GM19397 (cell line): Measurements from ENCODE around the gene FOXP3.
"Not testable (repeated sequence)": the region's sequence is repeated elsewhere in the genome, so short reads cannot be mapped to it uniquely, and the experiment has no call there.

Experiments
- ATAC-seq: cut with Tn5 transposase; IDR thresholded peaks from one replicate; pipeline ENCODE4 v1.9.1; 2021; ENCODE audit warnings: mild to moderate bottlenecking, moderate library complexity; ENCODE audit not compliant: unreplicated experiment

The FOXP3 gene, protein sequence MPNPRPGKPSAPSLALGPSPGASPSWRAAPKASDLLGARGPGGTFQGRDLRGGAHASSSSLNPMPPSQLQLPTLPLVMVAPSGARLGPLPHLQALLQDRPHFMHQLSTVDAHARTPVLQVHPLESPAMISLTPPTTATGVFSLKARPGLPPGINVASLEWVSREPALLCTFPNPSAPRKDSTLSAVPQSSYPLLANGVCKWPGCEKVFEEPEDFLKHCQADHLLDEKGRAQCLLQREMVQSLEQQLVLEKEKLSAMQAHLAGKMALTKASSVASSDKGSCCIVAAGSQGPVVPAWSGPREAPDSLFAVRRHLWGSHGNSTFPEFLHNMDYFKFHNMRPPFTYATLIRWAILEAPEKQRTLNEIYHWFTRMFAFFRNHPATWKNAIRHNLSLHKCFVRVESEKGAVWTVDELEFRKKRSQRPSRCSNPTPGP

DNA sequence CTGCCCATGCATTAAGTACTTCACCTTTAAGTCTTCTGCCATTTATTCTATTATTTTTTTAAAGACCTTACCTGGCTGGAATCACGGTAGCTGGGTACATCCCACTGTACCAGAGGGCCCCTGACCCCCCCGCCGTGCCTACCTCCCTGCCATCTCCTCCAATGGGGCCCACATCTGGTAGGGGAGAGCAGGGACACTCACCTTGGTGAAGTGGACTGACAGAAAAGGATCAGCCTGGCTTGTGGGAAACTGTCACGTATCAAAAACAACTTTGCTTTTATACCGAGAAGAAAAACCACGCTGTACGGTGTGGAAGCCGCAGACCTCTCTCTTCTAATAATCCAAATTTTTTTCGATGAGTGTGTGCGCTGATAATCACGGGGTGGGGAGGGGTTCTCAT lies at the start of gene FOXP3:
Gene FOXP3 (minus strand): TSS at position 251 of the 400 bp plus-strand sequence. CDS start 6,205 bp downstream, outside the sequence.
- no peak for ATAC-seq

DNA sequence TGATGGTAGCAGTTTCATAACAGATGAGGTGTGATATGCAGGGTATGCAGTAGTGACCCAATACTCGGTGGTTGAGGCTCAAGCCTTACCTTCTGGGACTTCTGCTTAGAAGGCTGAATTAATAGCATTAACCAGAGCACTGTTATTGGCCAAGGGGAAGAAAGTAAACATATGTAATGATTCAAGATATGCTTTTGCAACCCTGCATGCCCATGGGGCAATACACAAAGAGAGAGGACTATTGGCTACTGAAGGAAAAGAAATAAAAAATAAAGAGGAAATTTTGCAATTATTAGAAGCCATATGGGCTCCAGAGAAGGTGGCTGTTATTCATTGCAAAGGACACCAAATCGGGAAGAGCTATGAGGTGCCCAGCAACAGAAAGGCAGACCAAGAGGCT lies 47.7 kb upstream of the FOXP3 start:
- ATAC-seq, result no peak

DNA sequence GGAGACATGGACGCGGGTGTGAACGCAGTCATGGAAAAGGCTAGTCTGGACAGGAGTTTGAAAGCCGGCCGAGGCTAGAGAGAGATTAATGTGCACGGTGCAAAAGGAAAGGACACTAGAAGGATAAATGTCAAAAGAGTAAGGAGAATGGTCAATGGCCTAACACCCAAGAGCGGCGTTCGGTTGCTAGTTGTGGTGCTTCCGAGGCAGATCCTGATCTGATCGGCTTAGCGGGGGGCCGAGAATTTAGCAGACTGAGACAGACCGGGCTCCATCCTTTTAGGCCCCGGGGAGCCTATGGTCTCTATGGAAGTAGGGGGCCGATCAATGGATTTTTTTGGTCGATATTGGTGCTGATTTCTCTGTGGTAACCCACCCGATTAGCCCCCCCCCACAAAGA lies 45.9 kb upstream of the FOXP3 start:
- ATAC-seq, result no peak

DNA sequence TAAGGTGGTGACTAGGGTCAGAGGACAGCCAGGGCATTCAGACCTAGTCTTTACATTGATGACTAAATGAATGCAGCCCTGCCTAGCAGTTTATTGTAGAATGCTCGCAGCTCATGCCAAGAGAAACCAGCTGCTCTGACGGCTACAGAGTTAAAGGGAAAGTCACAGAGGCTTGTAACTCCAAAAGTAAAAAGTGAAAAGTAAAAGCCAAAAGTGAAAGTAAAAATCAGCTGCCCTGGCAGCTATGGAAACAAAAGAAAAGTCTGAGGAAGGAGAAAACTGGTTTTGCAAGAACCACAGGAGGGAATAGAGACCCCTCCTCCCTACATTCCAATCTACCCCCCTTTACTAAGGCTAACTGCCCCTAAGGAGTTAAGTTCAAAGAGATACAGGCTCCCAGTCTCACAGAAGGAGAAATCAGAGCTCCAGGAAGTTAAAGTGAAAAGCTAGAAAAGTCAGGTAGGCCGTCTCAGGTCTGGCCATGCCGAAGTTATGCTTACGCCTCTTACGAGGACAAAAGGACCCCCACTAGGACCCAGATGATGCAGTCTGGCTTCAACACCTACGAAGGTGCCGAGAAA lies 45.0 kb upstream of the FOXP3 start:
- ATAC-seq, result no peak

DNA sequence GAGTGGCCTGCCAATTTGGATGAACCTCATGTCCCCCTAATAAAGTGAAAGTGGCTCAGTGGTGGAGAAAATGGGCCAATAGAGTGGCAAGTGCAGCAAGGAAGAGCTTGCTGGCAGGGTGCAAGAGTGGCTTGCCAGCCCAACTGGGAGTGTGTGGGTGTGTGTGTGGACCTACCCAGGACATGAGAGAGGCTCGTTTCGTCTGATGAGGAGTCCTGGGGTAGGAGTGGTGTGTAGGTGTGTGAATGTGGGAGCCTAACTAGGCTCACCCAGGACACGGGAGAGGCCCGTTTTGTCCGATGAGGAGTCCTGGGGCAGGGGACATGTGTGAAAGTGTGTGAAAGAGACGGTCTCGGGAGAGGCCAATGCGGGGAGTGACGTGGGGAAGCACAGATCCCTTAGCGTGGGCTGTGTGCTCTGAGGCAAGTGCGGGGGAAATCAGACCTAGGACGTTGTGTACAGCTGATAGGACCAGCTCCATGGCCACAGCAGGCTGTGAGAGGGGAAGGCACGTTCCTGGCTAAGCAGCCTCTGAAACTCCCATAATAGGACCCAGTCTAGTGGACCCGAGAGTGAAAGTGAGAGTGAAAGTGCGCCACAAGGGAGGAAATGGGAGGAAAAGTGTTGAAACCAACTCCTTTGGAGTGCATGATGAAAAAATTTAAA lies 44.2 kb upstream of the FOXP3 start:
- ATAC-seq, result no peak

DNA sequence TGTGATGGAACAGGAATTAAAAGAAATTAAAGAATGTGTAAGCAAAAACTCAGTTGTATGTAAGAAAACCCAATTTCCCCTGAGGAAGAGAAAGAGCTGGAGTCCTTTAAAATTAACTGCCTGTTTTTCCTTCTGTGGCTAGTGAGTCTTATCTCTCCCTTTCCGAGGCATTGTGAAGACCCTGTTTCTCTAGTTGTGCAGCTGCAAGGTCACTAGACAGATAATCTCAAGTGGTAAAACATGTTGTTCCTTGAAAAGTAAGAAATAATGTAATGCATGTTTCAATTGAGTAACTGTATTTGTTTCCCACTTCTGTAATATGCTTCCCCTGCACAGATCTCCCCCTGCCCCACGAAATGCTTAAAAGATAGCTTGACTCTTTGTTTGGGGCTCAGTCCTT lies 43.3 kb upstream of the FOXP3 start:
- not testable (repeated sequence) for ATAC-seq

DNA sequence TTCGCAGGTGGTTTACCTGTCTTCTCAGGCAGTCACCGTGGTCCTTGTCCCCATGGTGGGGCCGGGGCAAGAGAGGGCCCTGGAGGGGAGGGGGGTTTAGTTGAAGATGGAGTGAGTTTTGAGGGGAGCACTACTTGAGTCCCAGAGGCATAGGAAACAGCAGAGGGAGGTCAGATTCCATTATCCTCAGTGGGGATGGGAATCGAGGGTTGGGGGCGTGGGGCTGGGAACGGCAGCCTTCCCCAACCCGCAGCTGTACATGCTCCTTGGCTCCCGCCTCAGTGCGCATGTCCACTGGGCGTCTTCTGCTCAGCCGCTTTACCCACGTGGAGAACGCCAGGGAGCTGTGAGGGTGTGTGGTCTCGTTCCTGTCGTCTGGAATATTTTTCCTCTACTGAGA lies 38.8 kb upstream of the FOXP3 start, which contains the start of gene GAGE10:
Gene GAGE10 (plus strand): TSS at position 301 of the 400 bp plus-strand sequence. CDS start 1,214 bp downstream, outside the sequence.
- ATAC-seq, result no peak

DNA sequence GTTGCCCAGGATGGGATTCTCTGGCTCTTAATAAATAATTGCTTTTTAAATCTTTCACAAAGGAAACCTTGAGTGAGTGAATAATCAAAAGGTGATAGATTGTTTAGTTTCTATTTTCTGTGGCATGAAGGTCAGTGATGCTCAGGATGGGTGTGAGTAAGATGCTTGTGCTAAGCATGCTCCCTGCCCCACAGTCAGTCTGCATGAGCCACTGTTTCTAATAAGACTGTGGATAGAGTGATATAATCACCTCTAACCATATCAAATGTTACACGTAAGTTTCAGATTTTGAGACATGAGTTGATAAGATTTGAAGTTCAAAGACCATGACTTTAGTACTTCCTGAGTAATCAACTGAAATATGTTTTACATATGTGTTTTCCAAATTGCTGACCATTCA lies 36.2 kb upstream of the FOXP3 start:
- ATAC-seq, result no peak

DNA sequence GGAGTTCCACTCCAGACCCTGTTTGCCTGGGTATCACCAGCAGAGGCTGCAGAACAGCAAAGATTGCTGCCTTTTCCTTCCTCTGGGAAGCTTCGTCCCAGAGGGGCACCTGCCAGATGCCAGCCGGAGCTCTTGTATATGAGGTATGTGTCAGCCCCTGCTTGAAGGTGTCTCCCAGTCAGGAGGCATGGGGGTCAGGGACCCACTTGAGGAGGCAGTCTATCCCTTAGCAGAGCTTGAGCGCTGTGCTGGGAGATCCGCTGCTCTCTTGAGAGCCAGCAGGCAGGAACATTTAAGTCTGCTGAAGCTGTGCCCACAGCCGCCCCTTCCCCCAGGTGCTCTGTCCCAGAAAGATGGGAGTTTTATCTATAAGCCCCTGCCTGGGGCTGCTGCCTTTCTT lies 34.8 kb upstream of the FOXP3 start:
- not testable (repeated sequence) for ATAC-seq

DNA sequence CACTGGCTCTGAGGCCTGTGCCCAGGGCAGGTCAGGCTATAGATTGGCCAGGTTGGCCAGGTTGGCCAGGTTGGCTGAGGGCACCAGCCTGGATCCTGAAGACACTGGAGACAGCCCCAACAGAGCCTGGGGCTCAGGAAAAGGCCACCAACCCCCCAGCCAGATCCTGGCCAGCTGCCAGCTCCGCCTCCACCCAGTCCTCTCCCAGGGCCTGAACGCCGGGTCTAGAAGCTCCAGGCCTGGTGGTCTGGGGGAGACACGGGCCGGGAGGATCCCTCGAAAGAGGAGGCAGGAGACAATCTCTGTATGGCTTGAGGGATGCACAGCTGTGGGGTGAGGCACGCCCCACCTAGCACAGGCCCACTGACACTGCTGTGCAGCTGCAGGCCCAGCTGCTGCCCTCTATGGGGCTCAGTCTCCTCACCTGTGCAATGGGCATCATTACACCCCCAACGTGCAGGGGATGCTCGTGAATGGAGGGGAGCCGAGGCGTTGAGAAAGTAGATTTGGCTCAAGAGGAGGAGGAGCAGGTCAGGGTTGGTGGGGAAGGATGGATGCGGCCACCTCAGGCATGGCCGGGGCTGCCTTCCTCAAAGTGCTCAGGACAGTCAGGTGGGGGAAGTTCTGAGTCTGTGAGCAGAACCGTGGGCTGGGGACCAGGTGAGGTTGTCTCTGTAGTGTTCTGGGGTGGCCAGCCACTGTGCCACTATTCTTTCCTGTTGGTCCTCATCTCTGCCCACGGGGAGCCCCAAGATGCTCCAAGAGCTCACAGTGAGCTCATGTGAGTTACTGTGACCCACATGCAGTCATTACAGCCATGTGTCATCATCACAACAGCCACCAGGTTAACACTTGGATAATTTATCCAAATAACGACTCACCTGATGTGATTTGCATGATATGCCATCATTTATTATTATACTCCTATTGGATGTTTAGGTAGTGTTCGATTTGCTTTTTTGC lies 28.2 kb upstream of the FOXP3 start:
- no peak for ATAC-seq

DNA sequence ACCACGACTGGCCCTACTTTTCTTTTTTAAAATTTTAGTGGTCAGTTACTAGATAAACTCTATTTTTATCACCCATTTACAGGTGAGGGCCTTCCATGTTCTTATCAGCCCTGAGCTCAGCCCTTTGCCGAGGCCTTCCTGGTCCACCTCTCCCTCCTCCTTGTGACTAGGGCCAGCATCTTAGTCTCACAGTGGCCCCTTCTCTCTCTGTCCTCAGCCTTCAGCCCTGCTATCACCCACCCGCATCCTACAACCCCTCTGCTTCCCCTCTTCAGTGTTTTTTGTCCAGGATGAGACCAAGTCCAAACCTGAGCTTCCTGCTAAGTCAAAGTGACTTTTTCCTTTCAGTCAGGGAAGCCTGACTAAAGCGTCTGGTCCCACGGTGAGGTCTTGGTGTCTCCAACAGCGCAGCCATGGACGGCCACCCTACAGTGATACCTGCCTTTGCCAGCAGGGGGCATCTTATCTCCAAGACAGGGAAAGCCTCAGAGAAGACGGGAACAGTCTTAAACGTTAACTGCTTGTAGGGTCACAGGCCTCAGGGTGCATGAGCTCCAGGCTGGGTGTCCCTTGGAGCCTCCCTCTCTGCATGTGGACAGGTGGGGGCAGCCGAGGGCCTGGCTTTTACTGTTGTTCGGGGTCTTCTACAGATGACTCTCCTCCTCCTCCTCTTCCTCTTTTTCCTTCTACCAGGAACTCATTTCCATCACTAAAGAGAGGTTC lies 27.3 kb upstream of the FOXP3 start:
- no peak for ATAC-seq

DNA sequence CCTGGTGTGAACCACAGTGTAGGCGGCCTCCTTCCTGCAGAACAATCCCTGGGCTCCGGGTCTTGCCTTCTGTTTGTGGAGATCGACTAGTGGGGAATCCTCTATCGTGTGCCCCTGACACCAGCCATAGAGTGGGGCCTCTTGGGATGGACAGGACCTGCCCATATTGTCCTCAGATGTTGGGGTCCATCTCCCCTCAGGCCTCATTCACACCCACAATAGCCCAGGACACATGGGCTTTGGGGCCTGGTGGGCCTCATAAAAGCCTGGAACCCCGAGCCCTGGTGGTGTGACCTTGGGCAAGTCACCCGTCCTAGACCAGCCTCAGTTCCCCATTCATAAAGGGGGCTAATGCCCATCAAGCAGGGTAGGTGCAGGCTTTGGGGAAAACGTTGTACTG lies 25.7 kb upstream of the FOXP3 start:
- no peak for ATAC-seq

DNA sequence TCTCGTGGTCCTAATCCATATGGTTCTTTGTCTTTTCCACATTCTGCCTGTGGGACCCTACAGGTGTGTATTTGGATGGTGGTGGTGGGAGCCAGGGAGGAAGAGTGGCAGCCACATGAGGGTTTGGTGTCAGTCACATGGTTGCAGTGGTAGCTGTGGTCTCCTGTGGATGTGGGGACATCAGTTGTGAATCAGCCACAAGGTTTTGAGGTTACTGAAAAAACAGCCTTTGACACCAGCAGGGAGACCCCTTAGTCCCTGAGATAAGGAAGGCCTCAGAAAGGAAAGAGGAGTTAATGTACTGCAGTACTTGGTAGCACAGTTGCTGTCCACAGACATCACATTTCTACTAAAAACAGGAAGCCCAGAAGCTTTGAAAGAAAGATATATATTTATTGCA lies 23.2 kb upstream of the FOXP3 start:
- no peak for ATAC-seq

DNA sequence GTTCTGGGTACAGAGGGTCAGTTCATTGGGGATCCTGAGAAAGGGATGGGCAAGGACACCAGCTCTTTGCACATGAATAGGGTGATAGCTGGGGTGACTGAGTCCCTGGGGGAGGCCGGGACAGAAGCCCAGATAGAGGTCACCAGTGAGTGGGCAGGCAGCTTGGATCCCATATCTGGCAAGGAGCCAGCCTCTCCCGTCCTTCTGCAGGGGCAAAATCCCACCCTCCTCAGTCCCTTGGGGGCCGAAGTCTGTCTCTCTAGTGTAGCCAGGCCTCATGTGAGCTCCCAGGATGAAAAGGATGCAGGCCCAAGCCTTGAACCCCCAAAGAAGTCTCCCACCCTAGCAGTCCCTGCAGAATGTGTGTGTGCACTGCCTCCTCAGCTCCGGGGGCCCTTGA lies 22.1 kb upstream of the FOXP3 start:
- ATAC-seq, result no peak

DNA sequence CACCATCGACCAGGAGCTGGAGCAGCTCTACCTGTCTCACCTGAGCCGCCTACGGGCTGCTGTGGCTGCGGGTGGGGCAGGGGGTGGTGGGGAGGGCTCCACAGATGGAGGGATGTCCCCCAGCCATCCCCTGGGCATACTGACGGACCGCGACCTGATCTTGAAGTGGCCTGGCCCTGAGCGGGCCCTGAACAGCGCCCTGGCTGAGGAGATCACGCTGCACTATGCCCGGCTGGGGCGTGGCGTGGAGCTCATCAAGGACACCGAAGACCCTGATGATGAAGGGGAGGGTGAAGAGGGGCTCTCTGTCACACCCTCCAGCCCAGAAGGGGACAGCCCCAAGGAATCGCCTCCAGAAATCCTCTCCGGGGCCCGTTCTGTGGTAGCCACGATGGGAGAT lies 21.6 kb upstream of the FOXP3 start:
- ATAC-seq, result no peak

DNA sequence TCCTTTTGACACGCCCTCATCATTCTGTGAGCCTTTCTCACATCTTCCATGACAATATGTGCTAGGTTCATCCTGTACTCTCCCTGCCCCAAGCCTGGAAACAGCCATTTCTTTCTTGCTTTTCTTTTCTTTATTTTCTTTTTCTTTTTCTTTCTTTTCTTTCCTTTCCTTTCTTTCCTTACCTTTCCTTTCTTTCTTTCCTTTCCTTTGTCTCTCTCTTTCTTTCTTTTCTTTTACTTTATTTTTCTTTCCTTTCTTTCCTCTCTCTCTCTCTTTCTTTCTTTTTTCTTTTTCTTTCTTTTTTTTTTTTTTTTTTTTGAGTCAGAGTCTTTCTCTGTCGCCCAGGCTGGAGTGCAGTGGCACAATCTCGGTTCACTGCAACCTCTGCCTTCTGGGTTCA lies 19.7 kb upstream of the FOXP3 start:
- no peak for ATAC-seq

DNA sequence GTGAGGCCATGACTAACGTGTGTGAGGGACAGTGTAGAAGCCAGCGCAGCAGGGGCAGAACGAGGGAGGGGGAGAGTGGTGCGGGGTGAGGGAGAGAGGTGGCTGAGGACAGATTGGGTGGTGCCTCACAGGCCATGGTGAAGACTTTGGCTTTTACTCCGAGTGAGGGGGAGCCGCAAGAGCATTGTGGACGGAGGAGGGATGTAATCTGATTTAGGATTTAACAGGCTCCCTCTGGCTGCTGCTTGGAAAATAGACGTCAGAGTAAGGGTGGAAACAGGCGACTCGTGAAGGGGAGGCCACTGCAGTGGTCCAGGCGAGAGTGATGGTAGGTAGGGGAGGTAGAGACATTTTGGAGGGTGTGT lies 18.1 kb upstream of the FOXP3 start:
- no peak for ATAC-seq

DNA sequence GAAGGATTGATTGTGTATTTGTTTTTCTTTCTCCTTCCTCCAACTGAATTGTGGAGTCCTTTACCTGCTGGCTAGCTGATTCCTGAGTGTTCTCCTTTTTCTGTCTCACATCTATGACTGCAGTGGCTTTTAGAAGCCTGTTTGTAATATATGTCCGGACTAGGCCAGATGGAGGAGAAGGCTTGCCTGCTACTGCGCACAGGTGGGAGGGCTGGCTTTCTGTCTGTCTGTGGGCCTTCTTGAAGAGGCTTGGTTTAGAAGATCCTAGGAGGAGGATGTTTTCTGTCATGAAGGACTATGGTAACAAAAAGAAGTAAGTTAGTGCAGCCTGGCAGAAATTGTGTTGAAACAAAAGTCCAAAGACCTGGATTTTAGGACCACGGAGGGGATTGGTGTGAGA lies 13.6 kb upstream of the FOXP3 start:
- no peak for ATAC-seq

DNA sequence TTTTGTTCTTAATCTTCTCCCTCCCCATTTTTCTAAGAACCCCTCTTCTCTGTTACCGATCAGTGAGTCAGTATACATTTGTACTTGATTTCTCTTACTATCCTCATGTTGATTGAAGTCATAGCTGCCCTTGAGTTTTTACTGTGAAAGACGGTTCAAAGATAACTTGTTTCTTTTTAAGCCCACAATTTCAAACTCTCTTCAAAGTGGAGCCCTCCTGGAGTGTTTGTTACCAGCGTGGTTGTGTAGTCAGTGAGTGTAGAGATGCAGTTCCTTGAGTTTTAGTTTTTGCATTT lies 13.0 kb upstream of the FOXP3 start:
- ATAC-seq, result no peak
